GM18861 (cell line): ENCODE data around the gene CACNB2.

Source experiments
- ATAC-seq: cut with Tn5 transposase; IDR thresholded peaks from one replicate; pipeline ENCODE4 v1.9.1; 2021; ENCODE audit not compliant: unreplicated experiment

Gene CACNB2

DNA sequence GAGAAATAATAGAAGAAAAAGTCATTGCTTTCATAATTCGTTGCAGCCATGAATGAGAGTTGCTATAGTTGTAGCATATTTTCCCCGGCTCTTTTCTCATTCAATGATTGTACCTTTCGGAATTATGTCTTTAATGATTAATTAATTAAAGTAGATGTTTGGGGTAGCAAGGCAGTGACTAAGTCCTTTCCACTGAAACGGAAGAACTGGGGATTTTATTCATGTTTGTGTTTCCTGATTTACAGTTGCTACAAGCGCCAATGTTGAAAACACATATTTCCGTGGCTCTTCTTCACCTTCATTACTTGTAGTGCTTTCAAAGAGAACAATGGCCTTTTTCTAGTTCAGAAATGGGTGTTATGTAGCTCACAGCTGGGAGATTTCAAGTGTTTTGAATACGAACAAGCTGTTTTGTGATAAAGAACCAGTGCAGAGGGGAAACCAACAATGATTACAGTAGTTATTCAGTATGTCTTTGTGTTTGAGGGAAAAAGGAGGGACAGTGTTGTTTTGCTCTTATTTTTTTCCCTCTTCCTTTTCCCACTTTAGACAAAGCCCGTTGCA, 357.7 kb downstream of the CACNB2 start:
- no peak for ATAC-seq

DNA sequence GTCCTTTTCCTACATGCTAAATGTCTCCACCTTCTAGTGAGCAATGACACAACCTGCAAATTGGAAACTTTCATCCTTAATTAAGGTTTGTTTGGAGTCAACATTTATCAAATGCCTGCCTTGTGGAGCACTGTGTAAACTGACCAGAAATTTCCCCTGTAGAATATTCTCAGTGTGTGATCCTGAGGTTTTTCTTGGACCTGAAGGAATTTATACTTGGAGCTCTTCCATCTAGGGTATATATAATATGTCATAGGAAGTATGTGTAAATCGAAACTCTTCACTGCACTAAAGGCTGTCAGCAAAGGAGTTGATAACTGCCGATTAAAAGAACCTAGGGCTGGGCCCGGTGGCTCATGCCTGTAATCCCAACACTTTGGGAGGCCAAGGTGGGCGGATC, 358.8 kb downstream of the CACNB2 start:
- no peak for ATAC-seq

DNA sequence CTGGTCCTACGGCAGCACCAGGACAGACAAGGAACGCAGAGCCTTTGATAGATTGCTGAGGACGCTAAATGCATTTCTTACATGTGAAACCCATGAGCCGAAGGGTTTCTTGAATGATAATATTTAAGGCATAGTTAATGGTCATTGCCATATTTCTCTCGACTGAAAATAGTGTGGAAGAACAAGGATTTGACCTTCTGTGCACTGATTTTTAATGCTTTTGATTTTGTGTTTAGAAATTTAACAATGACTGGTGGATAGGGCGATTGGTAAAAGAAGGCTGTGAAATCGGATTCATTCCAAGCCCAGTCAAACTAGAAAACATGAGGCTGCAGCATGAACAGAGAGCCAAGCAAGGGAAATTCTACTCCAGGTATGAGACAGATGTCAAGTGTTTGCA, 360.4 kb downstream of the CACNB2 start:
- no peak for ATAC-seq

DNA sequence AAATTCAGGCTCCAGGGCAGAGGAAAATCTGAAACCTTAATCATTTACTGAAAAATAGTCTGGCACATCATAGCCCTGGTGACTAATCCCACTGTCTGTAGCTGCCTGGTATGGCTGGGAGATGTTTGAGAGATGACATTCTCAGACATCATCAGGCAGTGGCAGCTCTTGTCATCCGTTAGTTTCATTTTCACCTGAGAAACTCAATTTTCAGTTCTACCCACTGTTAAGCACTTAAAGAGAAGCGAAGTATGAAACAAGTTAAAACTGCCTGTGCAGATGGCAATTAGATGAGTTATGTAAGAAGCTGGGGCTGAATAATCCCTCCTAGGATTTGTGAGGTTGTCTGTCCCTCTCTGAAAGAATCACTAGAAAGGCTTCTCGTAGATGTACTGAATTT, 361.0 kb downstream of the CACNB2 start:
- ATAC-seq, result peak; percentile 96

DNA sequence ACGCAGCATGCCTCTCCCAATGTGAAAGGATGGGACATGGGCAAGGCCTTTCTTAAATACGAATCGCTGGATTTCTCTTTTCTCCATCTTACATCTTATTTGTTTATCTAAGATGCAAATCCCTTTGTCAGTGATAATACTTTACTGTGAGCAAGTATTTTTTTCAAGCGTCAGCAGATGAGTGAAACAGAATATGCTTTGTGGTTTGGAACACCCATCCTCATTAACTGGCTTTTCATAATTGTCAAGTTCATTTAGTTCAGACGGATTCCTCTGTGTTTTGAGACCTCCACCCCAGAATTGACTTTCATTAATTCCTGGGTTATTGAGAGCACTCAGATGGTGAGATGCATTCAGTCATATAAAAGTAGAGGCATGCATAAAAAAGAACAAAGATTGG, 361.4 kb downstream of the CACNB2 start:
- peak; percentile 8 for ATAC-seq

DNA sequence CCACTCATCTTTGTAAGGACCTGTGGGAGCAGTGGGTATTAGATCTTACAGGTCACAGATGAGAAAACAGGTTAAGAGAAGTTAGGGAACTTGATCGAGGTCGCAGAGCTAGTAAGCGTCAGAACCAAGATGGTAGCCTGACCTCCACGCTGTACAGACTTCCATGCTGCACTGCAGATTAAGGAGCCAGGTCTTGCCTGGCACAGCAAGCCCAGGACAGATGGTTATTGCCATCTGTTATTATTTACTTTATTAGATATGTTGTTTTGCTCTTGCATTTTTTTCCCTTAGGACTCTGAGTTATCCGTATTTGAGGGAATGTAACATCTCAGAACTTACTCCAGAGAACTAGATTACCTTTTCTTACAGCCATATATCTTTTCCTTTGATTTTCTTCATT, 363.9 kb downstream of the CACNB2 start:
- ATAC-seq, result no peak

DNA sequence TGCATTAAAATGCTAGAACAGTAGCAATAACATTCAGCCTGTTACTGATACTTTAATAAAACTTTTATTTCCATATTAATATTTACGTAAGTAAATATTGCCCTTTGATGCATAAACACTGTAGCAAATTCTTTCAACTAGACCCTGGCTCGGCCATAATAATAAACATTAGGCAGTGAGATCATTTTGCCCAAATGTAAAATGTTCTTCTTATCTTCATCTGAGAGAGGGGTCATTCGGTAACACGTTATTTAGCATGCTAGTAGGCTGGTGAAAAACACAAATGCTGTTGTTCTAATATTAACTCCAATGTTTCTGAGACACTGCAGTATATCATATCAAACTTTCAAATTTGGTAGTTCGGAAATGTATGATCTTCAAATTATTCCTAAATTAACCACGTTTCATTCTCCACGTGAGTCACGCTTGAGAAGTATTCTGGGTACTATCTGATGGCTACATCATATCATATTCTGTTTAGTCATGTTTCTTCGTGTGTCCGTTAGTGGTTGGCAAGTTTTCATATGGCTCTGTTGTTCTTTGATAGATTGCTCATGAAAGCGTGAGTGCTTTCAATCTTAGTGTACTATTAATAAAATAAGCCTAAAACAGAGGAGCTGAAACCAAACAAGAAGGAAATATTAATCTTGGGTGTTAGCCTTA, 365.4 kb downstream of the CACNB2 start:
- no peak for ATAC-seq

DNA sequence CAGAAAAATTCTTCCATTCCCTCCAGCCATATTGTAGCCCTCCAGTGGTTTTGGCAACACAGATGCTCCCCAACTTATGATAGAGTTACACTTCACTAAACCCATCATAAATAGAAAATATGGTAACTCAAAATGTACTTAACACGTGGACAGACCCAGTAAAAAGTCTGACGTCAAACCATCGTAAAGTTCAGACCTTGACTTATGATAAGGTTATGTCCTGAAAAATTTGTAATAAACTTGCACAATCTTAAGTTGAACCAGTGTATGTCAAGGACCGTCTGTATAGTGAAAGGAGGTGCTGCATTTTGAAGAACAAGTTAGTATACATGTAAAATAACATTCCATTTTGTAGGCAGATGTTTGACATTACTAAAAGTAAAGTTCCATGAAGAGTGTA, 368.4 kb downstream of the CACNB2 start:
- ATAC-seq, result no peak

DNA sequence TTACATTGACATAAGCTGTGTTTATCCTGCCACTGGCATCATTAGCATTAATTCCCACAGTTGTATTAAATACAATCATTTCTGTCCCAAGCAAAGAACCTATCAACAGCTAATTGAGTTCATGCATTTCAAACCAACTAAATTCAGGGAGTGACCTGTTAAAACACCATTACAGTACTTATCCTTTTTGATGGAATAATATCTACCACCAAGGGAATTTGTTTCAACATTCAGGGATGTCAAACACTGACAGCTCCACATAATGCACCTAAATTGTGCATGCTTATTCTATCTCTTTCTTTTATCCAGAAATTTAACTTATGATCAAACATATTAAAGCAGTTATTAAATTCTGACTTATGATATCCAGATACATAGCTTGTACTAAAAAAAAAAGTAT, 374.3 kb downstream of the CACNB2 start:
- no peak for ATAC-seq

DNA sequence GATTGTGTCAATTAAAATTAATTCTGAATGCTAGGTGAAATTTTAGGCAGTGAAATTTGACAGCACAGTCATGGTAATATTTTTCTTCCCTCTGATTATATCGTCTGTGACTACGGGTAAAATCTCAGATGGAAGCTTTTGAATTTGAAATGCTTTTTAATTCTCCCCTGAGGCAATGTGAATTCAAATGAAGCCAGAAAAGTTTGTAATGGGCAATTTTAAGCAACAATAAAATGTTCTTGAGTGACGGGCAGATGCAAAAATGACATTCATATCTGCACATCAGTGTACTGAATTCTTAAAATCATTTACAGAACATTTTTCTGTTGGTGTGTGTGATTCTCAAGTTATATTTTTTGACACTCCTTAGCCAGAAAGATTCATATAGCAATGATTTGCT, 376.6 kb downstream of the CACNB2 start:
- ATAC-seq, result no peak

DNA sequence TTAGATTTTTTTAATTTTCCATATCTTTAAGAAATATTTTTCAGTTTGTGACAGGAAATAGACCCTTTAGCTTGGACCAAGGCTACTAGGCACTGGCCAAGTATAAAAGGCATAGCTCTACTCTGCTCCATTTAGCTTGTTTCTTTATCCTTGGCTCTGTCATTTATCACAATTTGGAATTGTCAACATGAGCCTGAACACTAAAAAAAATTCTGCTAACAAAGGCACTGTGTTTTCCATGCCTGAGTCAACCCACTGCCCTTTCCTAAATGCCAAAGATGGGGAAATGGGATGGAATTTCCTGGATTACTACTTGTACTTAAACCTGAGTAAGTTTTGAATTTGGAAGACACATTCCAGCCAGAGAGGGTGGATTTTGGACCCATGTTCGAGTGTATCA, 382.8 kb downstream of the CACNB2 start:
- no peak for ATAC-seq

DNA sequence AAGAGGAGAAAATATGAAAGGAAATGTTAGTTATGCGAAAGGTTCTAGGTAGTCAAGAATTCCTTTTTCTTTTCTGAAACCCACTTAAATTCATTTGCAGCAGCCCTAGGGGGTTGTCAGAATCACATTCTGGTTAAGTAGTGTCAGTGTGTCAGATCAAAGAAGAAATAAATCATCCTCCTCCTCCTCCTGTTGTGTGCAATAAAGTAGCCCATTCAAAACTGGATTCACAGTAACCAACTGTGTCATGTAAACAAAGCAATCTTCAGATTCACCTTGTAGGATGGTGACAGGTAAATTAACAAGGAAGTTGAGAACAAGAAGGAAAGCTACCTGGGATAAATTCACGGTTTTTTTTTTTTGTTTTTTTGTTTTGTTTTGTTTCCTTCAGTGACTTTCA, 383.6 kb downstream of the CACNB2 start:
- ATAC-seq, result no peak

DNA sequence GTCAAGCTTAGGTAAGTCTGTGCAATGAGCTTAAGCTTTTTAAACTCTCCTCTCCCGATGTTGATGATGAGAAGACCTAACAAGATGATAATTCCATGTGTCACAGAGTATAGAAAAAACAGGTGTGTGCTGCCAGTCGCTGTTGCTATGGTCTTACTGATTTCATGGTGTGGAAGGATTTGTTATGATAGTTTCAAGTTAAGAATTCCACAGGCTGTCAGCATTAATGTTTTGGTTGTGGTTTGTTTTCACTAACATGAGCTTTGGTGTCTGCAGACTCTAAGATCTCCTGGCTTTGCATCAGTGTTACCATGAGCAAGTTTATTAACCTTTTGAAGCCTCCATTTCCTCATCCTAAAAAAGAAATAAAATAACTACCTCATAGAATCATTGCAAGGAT, 387.5 kb downstream of the CACNB2 start:
- ATAC-seq, result no peak

DNA sequence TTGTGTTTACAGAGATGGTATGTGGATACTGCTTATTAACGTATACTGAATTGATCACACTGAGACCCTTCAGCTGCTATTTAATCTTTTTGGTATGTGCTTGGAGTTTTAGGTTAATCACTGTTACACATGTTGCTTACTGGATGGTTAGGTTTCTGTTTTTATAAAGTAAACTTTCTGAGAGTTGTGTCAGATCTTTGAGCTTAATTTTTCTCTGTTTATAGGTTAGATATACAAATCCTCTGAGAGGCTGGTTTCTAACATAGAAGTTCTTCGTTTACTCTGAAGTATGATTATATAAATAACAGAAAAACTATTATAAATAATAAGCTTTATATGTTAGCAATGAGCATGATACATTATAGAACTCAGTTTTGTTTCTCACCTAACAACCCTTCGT, 388.1 kb downstream of the CACNB2 start:
- ATAC-seq, result no peak

DNA sequence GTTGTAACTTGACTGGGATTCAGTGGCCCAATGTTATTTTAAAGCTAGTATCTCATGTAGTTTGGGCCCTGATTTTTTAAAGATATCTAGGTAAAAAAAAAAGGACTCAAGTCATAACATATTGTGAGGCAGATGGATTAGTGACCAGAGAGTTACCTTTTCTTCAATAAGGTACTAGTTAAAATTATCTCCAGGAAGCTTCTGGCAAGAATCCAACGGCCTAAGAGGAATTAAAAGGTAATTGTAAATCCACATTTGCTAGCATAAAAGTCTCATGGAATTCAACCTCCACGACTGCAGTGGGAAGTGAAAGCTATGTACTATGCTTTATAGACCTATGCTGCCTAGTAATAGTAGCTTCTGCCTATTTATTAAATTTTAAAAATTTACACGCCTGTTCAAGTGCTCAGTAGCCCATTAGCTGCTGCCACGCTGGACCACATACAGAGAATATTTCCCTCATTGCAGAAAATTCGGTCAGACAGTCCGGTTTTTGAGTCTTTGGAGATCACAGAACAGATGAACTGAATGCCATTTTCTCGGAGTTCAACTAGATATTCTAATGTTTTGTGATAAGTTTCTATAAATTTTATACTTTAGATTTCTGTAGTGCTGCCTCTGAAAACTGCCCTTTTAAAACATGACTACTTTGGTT, 392.8 kb downstream of the CACNB2 start:
- ATAC-seq, result no peak

DNA sequence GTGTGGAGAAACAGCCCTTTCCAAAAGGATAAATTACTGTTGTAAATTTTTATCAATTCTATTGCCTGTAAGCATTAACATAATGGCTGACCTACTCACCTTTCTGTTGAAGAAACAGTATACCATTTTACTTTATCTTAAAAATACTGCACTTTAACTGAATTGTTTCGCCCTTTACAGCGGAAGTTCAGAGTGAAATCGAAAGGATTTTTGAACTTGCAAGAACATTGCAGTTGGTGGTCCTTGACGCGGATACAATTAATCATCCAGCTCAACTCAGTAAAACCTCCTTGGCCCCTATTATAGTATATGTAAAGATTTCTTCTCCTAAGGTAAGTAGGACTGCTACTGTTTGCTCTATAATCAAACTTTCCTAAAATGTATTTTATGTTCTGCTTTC, 393.7 kb downstream of the CACNB2 start:
- ATAC-seq, result no peak

DNA sequence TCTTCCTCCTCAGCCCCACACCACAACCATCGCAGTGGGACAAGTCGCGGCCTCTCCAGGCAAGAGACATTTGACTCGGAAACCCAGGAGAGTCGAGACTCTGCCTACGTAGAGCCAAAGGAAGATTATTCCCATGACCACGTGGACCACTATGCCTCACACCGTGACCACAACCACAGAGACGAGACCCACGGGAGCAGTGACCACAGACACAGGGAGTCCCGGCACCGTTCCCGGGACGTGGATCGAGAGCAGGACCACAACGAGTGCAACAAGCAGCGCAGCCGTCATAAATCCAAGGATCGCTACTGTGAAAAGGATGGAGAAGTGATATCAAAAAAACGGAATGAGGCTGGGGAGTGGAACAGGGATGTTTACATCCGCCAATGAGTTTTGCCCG, 399.1 kb downstream of the CACNB2 start:
- ATAC-seq, result no peak

DNA sequence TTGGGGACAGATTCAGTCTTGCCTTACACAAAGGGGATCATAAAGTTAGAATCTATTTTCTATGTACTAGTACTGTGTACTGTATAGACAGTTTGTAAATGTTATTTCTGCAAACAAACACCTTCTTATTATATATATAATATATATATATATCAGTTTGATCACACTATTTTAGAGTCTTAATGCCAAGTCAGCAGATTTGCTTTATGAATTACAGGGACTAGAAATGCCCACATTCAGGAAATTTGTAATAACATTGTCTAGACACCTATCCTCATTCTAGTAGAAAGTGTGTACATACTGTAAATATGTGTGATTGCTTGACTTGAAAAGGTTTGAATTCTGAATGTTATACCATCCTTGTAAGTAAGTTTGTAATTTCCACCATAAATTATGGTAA, 400.0 kb downstream of the CACNB2 start:
- ATAC-seq, result no peak

DNA sequence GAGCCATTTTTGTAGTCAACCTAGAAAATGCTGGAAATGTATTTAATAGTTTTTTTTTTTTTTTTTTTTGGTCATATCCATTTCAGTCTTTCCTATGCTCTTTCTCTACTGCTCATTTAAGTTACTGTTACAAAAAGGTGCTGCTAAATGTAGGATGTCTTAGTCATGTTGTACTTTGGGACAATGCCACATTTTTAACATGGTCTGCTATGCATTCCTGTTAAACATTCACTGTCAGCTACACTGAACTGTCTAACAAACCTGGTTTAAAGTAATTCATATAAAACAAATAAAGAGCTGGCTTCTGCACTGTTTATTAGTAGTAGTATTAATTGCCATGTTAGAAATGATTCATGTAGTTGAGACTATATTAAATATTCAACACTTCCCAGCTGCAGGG, 402.6 kb downstream of the CACNB2 start:
- ATAC-seq, result no peak

DNA sequence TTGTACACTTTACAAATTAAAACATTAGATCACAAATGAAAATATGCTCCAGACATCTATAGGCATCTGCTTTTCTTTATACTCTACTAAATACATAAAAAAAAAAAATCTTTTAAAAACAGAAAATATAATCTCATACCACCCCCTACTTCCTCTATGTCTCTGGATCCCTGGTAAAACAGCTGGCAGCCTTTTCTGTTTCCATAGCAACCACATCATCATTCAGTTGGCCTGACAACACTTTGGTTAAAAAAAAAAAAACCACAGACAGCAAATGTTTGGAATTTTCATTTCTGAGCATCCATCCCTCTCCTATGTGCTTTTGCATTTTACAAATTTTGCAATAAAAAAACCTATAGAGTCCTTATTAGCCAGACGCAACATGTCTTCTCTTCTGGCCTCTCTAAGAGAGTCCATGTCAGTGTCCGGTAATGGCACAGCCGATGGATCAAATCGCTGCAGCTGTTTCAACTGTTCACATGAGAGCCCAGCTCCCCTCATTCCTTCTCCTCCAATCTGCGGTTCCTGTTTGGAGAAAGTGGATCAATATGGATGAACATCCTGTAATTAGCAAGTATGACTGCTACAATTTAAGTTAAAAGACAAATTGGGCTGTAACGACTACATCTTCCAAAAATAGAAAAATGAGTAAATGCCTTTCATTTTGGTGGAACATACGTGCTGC, 405.5 kb downstream of the CACNB2 start:
- no peak for ATAC-seq

DNA sequence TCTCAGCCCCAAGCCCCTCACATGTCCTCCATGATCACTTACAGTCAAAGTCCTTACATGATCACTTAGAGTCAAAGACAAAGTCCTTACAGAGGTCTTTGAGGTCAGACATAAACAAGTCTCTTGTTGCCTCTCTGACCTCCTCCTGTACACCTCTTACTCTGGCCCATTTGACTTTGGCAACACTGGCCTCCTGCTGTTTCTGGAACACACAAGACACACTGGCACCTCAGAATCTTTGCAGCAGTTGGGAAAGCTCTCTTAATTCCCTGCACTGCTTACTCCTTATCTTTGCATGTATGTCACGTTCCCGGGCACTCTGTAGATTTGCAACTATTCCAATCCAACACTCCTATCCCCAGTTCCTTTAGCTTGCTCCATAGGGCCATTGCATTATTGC, 408.9 kb downstream of the CACNB2 start:
- ATAC-seq, result no peak

DNA sequence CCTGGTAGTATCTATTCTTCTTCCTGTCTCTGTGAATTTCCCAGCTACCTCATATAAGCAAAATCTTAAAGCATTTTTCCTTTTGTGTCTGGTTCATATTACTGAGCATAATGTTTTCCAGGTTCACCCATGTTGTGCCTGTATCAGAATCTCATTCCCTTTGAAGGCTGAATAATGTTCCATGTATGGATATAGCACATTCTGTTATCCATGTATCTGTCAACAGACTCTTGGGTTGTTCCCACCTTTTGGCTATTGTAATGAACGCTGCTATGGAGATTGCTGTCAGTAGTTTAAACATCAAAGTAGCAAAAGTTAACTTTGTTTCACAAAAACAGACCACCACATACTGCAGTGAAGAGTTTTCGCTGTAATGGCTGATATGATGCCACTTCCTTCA, 411.2 kb downstream of the CACNB2 start:
- ATAC-seq, result no peak
